Body of pancreas (tissue), 4 donors: ENCODE data around the gene CRYBG3. TPM values are rescaled to one million over a fixed set of nuclear protein-coding genes. Genes with fewer than 3 reads are reported as not detected.

Source experiments
- ATAC-seq: fragments of 150-250 bp; one replicate; pipeline ENCODE4 v1.9.1; 2016
- DNase-seq, 4 donors: peaks; one replicate each; pipeline ENCODE4 v3.0.0-alpha.2; 2019
- H3K27ac ChIP-seq, 4 donors: fragments of 200-600 bp; sonication (generic); 1 replicate in 3 of 4; 2 replicates in 1 of 4; pipeline versions ENCODE4 v1.5.1 to v1.6.1; 2016 to 2019; ENCODE audit warnings: mild to moderate bottlenecking in 1 of 4, mixed read lengths in 1 of 4, moderate library complexity in 1 of 4
- H3K27me3 ChIP-seq, 2 donors: fragments of 200-600 bp; sonication (generic); one replicate each; pipeline ENCODE4 v1.6.0; 2016; ENCODE audit warnings: mild to moderate bottlenecking in 1 of 2
- H3K36me3 ChIP-seq, 2 donors: fragments of 200-600 bp; sonication (generic); replicated peaks in 1 of 2; 2 replicates each; pipeline ENCODE4 v1.5.1; 2016; ENCODE audit warnings: low read depth in 2 of 2; ENCODE audit not compliant: insufficient read depth in 1 of 2
- H3K4me1 ChIP-seq: fragments of 200-600 bp; sonication (generic); one replicate; pipeline ENCODE4 v1.6.0; 2016
- H3K4me3 ChIP-seq, 2 donors: fragments of 200-600 bp; sonication (generic); 1 replicate in 1 of 2; 2 replicates in 1 of 2; pipeline ENCODE4 v1.5.1; 2016 to 2019
- H3K9me3 ChIP-seq, 3 donors: fragments of 200-600 bp; sonication (generic); 1 replicate in 2 of 3; 2 replicates in 1 of 3; pipeline ENCODE4 v1.5.1; 2016
- CTCF ChIP-seq, 7 experiments: fragments of 450-650 bp in 4 of 7; fragments of 200-600 bp in 3 of 7; sonication (generic) in 3 of 7; IDR thresholded peaks; one replicate each; pipeline ENCODE4 v1.5.1; 2016 to 2019; ENCODE audit warnings: antibody characterized with exemption in 7 of 7
- POLR2A ChIP-seq, 3 donors: fragments of 450-650 bp; IDR thresholded peaks; one replicate each; pipeline ENCODE4 v1.6.1; 2016; ENCODE audit warnings: antibody characterized with exemption in 3 of 3, mild to moderate bottlenecking in 2 of 3
- WGBS, 2 donors: methylation state at CpG; one replicate each; pipeline ENCODE4 v1.1.5; 2017; 5-methylcytosine and 5-hydroxymethylcytosine counted together
- intact Hi-C: fragments of 100-400 bp; cut with DNase I; formaldehyde crosslinking; loops from one replicate; pipeline ENCODE4 v1.15.1; 2023
- total RNA-seq, 2 donors: library from RNA; depleted of rRNA; stranded (reverse); fragments of >200 nt; gene quantifications; one replicate each; pipeline ENCODE4 v1.1.0, GENCODE V29; 2016

CRYBG3 gene
- total RNA-seq, 2 donors from 2014 or later = 14.5 to 17.1 TPM

GRCh38 chr3:97970156-97970555 is 148.3 kb downstream of the CRYBG3 start:
- Histone ChIP-seq H3K36me3 (peaks cover 0 to 5% of the 10 kb centered on the region in 2 donors), H3K27ac (no peak overlapping the region), H3K27me3 (no peaks in the 10 kb centered on the region), H3K9me3 (no peaks in the 10 kb centered on the region), H3K4me1 (peaks cover 31% of the 10 kb centered on the region), H3K4me3 (no peak overlapping the region)
- 60 to 67% methylated on average over 1 of the region's 1 CpG for WGBS, 2 donors
- ATAC-seq (no peak), DNase-seq (no peak)
- TF ChIP-seq CTCF (IDR thresholded peaks at IDR 0.05) (no peak), POLR2A (IDR thresholded peaks at IDR 0.05) (no peak)
- intact Hi-C loops = no loop called here

- H3K9me3 ChIP-seq = no peaks in the 10 kb centered on the region
- no peak overlapping the region for H3K4me3 ChIP-seq
- H3K4me1 ChIP-seq = peaks cover 31% of the 10 kb centered on the region
- no peak for ATAC-seq
- H3K27me3 ChIP-seq = no peaks in the 10 kb centered on the region
- peak overlapping the region in 3 of 4 donors; percentile 89 to 92 (median 91) for H3K27ac ChIP-seq
- intact Hi-C loops = no loop called here
- peaks cover 0 to 5% of the 10 kb centered on the region in 2 donors for H3K36me3 ChIP-seq
- no peak for TF ChIP-seq POLR2A (IDR thresholded peaks at IDR 0.05)
- no peak for TF ChIP-seq CTCF (IDR thresholded peaks at IDR 0.05)
- no peak for DNase-seq
- WGBS, 2 donors = 32 to 33% methylated on average over 9 of the region's 9 CpGs
These were observed 149.3 kb downstream of the CRYBG3 start for GRCh38 chr3:97970956-97971620.

- DNase-seq (peak; percentile 81 to 90 (median 86)), ATAC-seq (peak; percentile 95)
- H3K36me3 ChIP-seq = no peaks in the 10 kb centered on the region
- intact Hi-C loops = no loop called here
- peak within 1 kb of the TSS; percentile 53 to 72 for H3K4me3 ChIP-seq
- H3K9me3 ChIP-seq = no peaks in the 10 kb centered on the region
- peaks cover 31% of the 10 kb centered on the region for H3K4me1 ChIP-seq
- H3K27ac ChIP-seq = peak within 1 kb of the TSS; percentile 89 to 92 (median 90)
- WGBS, 2 donors = 0 to 1% methylated on average over 40 to 82 of the region's 82 CpGs
- no peaks in the 10 kb centered on the region for H3K27me3 ChIP-seq
- peak; percentile 67 to 78 (median 70) for TF ChIP-seq POLR2A (IDR thresholded peaks at IDR 0.05)
- TF ChIP-seq CTCF (IDR thresholded peaks at IDR 0.05) = peak in 3 of 7 experiments; percentile 17 to 18 (median 17)
These were observed 150.1 kb downstream of the CRYBG3 start, which contains the start of gene RIOX2 for GRCh38 chr3:97971679-97972567. RIOX2 (minus strand) TSS chr3:97972431; CDS start chr3:97967593, 4,838 bp downstream.

GRCh38 chr3:97972976-97973375 is 151.2 kb downstream of the CRYBG3 start:
- ATAC-seq (no peak), DNase-seq (no peak)
- WGBS, 2 donors = 93 to 98% methylated on average over 9 of the region's 9 CpGs
- no peaks in the 10 kb centered on the region for H3K9me3 ChIP-seq
- H3K4me1 ChIP-seq = peaks cover 31% of the 10 kb centered on the region
- H3K27ac ChIP-seq = peak overlapping the region in 3 of 4 donors; percentile 89 to 92 (median 91)
- intact Hi-C loops = no loop called here
- no peak for TF ChIP-seq POLR2A (IDR thresholded peaks at IDR 0.05)
- no peak for TF ChIP-seq CTCF (IDR thresholded peaks at IDR 0.05)
- H3K4me3 ChIP-seq = no peak overlapping the region
- H3K36me3 ChIP-seq = no peaks in the 10 kb centered on the region
- H3K27me3 ChIP-seq = no peaks in the 10 kb centered on the region
